Measurements from ENCODE around the gene MAPK8IP1. TPM values are rescaled to one million over a fixed set of nuclear protein-coding genes. Genes with fewer than 3 reads are reported as not detected.
A peak's percentile ranks its signal among the peaks of the same experiment; 100 is the strongest.

MAPK8IP1 gene
- polyA plus RNA-seq, 2 of the 4 experiments (the other 2 are of a cell fraction) = 2.6 to 5.8 TPM

GRCh38 chr11:45881708-45882368 is 3.6 kb upstream of the MAPK8IP1 start:
- WGBS (ENCODE audit: missing lambda C conversion rate) = 88% methylated on average over 6 of the region's 6 CpGs
- Histone ChIP-seq H3K9me3 (no peaks in the 10 kb centered on the region), H3K4me2 (peak overlapping the region; percentile 30; the same call in 2 of the 3 replicates), H3K27ac (peak overlapping the region in 1 of 2 experiments; percentile 43; a peak in 3 of 6 replicates), H3K4me1 (peaks cover 27% of the 10 kb centered on the region), H3K4me3 (no peak overlapping the region)
- ATAC-seq (no peak), FAIRE-seq (no peak), DNase-seq (ENCODE audit: low read depth in 1 of 2, low spot score in 1 of 2) (no peak)
- ChIA-PET CTCF (interaction anchor here (0.6 to 5.6 kb wide), 4 partner anchors 9 to 469 kb away, joined by 3 to 39 read pairs (median 6); no protein-coding TSS in a partner anchor), POLR2A (no interaction called here)
- TF ChIP-seq EHMT2 (IDR thresholded peaks at IDR 0.05; ENCODE audit: low read depth) (no peak), HOXA7 (CRISPR knock-in tag; IDR thresholded peaks at IDR 0.05) (no peak), RARB (CRISPR knock-in tag; IDR thresholded peaks at IDR 0.05) (no peak), MAZ (IDR thresholded peaks at IDR 0.05; ENCODE audit: borderline replicate concordance, low read depth, low read length) (no peak), POLR2A (IDR thresholded peaks at IDR 0.05; ENCODE audit: low read length) (no peak), KDM1A (IDR thresholded peaks at IDR 0.05; ENCODE audit: low read depth) (no peak), USF2 (IDR thresholded peaks at IDR 0.05) (no peak), MAFK (IDR thresholded peaks at IDR 0.05; ENCODE audit: partially characterized antibody) (no peak)

GRCh38 chr11:45884596-45885185 is 760 bp upstream of the MAPK8IP1 start:
- no peak for FAIRE-seq
- Histone ChIP-seq H3K27ac (no peak overlapping the region), H3K4me2 (no peak overlapping the region; the same call in 2 of the 3 replicates), H3K4me1 (peaks cover 25% of the 10 kb centered on the region), H3K9me3 (no peaks in the 10 kb centered on the region), H3K4me3 (no peak overlapping the region; the same call in 2 of the 3 replicates)
- ChIA-PET CTCF (interaction anchor here (2.1 to 5.6 kb wide), 2 partner anchors 12 to 22 kb away, joined by 6 to 39 read pairs; no protein-coding TSS in a partner anchor), POLR2A (no interaction called here)
- TF ChIP-seq ELK1 (IDR thresholded peaks at IDR 0.05; ENCODE audit: low read depth, low read length) (no peak), HES2 (IDR thresholded peaks at IDR 0.05) (no peak), MAFK (IDR thresholded peaks at IDR 0.05; ENCODE audit: partially characterized antibody) (no peak), NFE2L2 (conservative IDR thresholded peaks at IDR 0.05; ENCODE audit: low read length) (no peak), JUNB (IDR thresholded peaks at IDR 0.05) (no peak), HDAC2 (IDR thresholded peaks at IDR 0.05) (no peak), HOXB13 (CRISPR knock-in tag; IDR thresholded peaks at IDR 0.05; ENCODE audit: low read depth) (no peak), REST (IDR thresholded peaks at IDR 0.05) (no peak), RNF2 (IDR thresholded peaks at IDR 0.05; ENCODE audit: borderline replicate concordance, low read depth) (no peak), TFCP2L1 (CRISPR knock-in tag; IDR thresholded peaks at IDR 0.05) (no peak), JUN (IDR thresholded peaks at IDR 0.05) (no peak), RARB (CRISPR knock-in tag; IDR thresholded peaks at IDR 0.05) (no peak), POLR2A (IDR thresholded peaks at IDR 0.05; ENCODE audit: low read length) (no peak)
- 79% methylated on average over 10 of the region's 10 CpGs for WGBS (ENCODE audit: missing lambda C conversion rate)
- no peak for DNase-seq (ENCODE audit: low read depth in 1 of 2, low spot score in 1 of 2)
- ATAC-seq = no peak

Measured in A549 (cell line).